Loucy (cell line): Measurements from ENCODE around the gene KDM5A.
A peak's percentile ranks its signal among the peaks of the same experiment; 100 is the strongest.

ENCODE experiments used
- H2AFZ ChIP-seq: fragments of 200-600 bp; sonication (generic); 2 replicates; pipeline ENCODE4 v1.6.0; 2016; ENCODE audit warnings: antibody characterized with exemption, mild to moderate bottlenecking, low read length, moderate library complexity
- H3F3A ChIP-seq: fragments of 200-600 bp; 2 replicates; pipeline ENCODE4 v1.6.0; 2016; ENCODE audit warnings: antibody characterized with exemption, low read depth, mild to moderate bottlenecking
- H3K27me3 ChIP-seq: fragments of 200-600 bp; sonication (generic); 2 replicates; pipeline ENCODE4 v1.6.1; 2014; ENCODE audit warnings: low read length, mild to moderate bottlenecking; ENCODE audit not compliant: insufficient read depth, poor library complexity, severe bottlenecking
- H3K36me3 ChIP-seq: fragments of 200-600 bp; sonication (generic); 2 replicates; pipeline ENCODE4 v1.6.1; 2016; ENCODE audit warnings: low read length; ENCODE audit not compliant: insufficient read depth
- H3K4me1 ChIP-seq: fragments of 200-600 bp; sonication (generic); 2 replicates; pipeline ENCODE4 v1.5.1; 2014; ENCODE audit warnings: low read length, mild to moderate bottlenecking; ENCODE audit not compliant: insufficient read depth, poor library complexity, severe bottlenecking
- H3K4me2 ChIP-seq: fragments of 200-600 bp; sonication (generic); 2 replicates; pipeline ENCODE4 v1.6.0; 2014; ENCODE audit warnings: antibody characterized with exemption, low read length, low read depth, mild to moderate bottlenecking; ENCODE audit not compliant: poor library complexity, severe bottlenecking
- H3K4me3 ChIP-seq: fragments of 200-600 bp; sonication (generic); 2 replicates; pipeline ENCODE4 v1.5.1; 2014; ENCODE audit warnings: low read length, mild to moderate bottlenecking, mixed read lengths; ENCODE audit not compliant: poor library complexity, severe bottlenecking
- H3K79me2 ChIP-seq: fragments of 200-600 bp; sonication (generic); 2 replicates; pipeline ENCODE4 v1.6.1; 2014; ENCODE audit warnings: low read length; ENCODE audit not compliant: insufficient read depth
- H3K9ac ChIP-seq: fragments of 200-600 bp; sonication (generic); 2 replicates; pipeline ENCODE4 v1.6.0; 2014; ENCODE audit warnings: mild to moderate bottlenecking, low read depth, low read length, moderate library complexity; ENCODE audit not compliant: poor library complexity, severe bottlenecking
- H3K9me2 ChIP-seq: fragments of 200-600 bp; sonication (generic); replicated peaks from 2 replicates; pipeline ENCODE4 v1.6.1; 2016; ENCODE audit warnings: low read depth, low read length, mixed read lengths
- H3K9me3 ChIP-seq: fragments of 200-600 bp; sonication (generic); 2 replicates; pipeline ENCODE4 v1.6.1; 2014; ENCODE audit warnings: mild to moderate bottlenecking, antibody characterized with exemption, low read length, low read depth; ENCODE audit not compliant: insufficient read depth
- H4K20me1 ChIP-seq: fragments of 200-600 bp; sonication (generic); 2 replicates; pipeline ENCODE4 v1.6.0; 2014; ENCODE audit warnings: antibody characterized with exemption, low read length, mild to moderate bottlenecking; ENCODE audit not compliant: insufficient read depth, poor library complexity, severe bottlenecking
- EZH2phosphoT487 ChIP-seq: fragments of 200-600 bp; IDR thresholded peaks from 2 replicates; pipeline ENCODE4 v1.6.1; 2018; ENCODE audit warnings: antibody characterized with exemption, mild to moderate bottlenecking, moderate library complexity, borderline replicate concordance
- TF ChIP-seq, protein P1 (sequence below): fragments of 200-600 bp; sonication (generic); conservative IDR thresholded peaks from 2 replicates; pipeline ENCODE4 v1.5.1; 2014; ENCODE audit warnings: mild to moderate bottlenecking, antibody characterized with exemption, low read length

The KDM5A gene

DNA sequence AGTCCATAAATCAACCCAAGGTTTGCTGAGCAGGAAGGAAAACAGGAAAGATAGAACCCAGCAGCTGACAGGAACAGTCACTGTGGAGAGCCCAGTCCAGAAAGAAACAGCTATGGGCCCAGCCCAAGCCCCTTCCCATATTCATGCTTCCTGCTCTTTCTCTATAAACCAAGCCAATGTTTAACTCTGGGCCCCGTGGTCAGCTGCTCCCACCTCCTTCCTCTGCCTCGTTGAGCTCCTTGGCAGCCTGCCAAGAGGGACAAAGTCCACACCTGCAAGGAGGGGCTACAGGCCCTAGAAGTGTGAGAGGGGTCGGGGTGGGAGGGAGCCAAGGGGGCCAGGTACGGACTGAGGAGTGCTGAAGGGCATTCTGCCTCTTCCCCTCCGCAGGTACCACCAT is 136.5 kb downstream of the KDM5A start:
- peak overlapping the region; percentile 40 for H3K9ac ChIP-seq
- no peak overlapping the region for H3K4me3 ChIP-seq
- H3K27me3 ChIP-seq: no peaks in the 10 kb centered on the region
- TF ChIP-seq, protein P1, sequence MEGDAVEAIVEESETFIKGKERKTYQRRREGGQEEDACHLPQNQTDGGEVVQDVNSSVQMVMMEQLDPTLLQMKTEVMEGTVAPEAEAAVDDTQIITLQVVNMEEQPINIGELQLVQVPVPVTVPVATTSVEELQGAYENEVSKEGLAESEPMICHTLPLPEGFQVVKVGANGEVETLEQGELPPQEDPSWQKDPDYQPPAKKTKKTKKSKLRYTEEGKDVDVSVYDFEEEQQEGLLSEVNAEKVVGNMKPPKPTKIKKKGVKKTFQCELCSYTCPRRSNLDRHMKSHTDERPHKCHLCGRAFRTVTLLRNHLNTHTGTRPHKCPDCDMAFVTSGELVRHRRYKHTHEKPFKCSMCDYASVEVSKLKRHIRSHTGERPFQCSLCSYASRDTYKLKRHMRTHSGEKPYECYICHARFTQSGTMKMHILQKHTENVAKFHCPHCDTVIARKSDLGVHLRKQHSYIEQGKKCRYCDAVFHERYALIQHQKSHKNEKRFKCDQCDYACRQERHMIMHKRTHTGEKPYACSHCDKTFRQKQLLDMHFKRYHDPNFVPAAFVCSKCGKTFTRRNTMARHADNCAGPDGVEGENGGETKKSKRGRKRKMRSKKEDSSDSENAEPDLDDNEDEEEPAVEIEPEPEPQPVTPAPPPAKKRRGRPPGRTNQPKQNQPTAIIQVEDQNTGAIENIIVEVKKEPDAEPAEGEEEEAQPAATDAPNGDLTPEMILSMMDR: no peak
- no peak for TF ChIP-seq EZH2phosphoT487
- H3K36me3 ChIP-seq: no peaks in the 10 kb centered on the region
- no peaks in the 10 kb centered on the region for H3F3A ChIP-seq
- H3K4me2 ChIP-seq: peak overlapping the region; percentile 48
- peaks cover 5% of the 10 kb centered on the region for H3K9me3 ChIP-seq
- H2AFZ ChIP-seq: no peak overlapping the region
- no peaks in the 10 kb centered on the region for H4K20me1 ChIP-seq
- H3K4me1 ChIP-seq: peaks cover 51% of the 10 kb centered on the region
- H3K79me2 ChIP-seq: no peaks in the 10 kb centered on the region
- H3K9me2 ChIP-seq: no peaks in the 10 kb centered on the region

DNA sequence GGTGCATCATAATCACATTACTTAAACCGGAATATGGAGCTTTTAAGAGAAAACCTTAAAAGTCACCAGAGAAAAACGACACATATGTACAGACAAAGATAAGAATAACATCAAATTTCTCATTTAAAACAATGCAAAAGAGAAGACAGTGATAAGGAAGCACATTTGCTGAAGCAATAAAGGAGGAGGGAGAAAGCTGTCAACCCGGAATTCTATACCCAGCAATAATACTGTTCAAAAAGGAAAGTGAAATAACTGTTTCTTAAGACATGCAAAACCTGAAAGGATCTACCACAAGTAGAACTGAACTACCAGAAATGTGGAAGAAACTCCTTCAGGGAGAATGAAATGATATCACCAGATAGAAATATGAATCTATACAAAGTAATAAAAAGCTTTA is 141.8 kb downstream of the KDM5A start:
- H3K79me2 ChIP-seq: no peaks in the 10 kb centered on the region
- no peaks in the 10 kb centered on the region for H3K9me2 ChIP-seq
- H3F3A ChIP-seq: no peaks in the 10 kb centered on the region
- no peak for TF ChIP-seq EZH2phosphoT487
- TF ChIP-seq, protein P1: no peak
- no peak overlapping the region for H3K4me3 ChIP-seq
- peaks cover 10% of the 10 kb centered on the region for H3K9me3 ChIP-seq
- peaks cover 15% of the 10 kb centered on the region for H3K4me1 ChIP-seq
- H3K27me3 ChIP-seq: no peaks in the 10 kb centered on the region
- H3K4me2 ChIP-seq: no peak overlapping the region
- H4K20me1 ChIP-seq: no peaks in the 10 kb centered on the region
- no peaks in the 10 kb centered on the region for H3K36me3 ChIP-seq
- no peak overlapping the region for H3K9ac ChIP-seq
- no peak overlapping the region for H2AFZ ChIP-seq

DNA sequence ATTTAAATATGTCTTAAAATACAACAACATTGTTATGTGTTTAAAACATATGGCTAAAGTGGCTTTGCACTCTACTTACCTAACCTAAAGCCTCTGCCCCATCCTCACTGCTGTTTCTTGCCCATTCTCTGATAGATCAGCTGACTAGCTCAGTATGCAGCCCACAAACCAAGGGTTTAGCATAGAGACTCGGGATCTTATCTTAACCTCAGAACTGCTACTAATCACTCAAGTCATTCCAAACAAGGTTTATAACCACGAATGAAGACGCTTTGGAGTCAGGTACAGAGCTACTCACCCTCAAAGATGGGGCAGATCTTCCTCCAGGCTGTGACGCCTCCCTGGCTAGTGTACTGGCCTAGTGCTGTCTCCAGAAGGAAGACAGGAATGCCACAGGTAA is 145.7 kb downstream of the KDM5A start:
- H3F3A ChIP-seq: no peaks in the 10 kb centered on the region
- H4K20me1 ChIP-seq: no peaks in the 10 kb centered on the region
- TF ChIP-seq, protein P1: no peak
- no peak for TF ChIP-seq EZH2phosphoT487
- peak overlapping the region; percentile 13 for H3K4me2 ChIP-seq
- no peak overlapping the region for H3K9ac ChIP-seq
- H2AFZ ChIP-seq: no peak overlapping the region
- no peaks in the 10 kb centered on the region for H3K9me2 ChIP-seq
- peaks cover 7% of the 10 kb centered on the region for H3K4me1 ChIP-seq
- H3K9me3 ChIP-seq: peaks cover 10% of the 10 kb centered on the region
- no peaks in the 10 kb centered on the region for H3K36me3 ChIP-seq
- H3K79me2 ChIP-seq: no peaks in the 10 kb centered on the region
- H3K4me3 ChIP-seq: no peak overlapping the region
- H3K27me3 ChIP-seq: no peaks in the 10 kb centered on the region
